Astrocyte (in vitro differentiated cells and primary cell): ENCODE measurements around the gene ABCC10. TPM values are rescaled to one million over a fixed set of nuclear protein-coding genes. Genes with fewer than 3 reads are reported as not detected.
"Not testable (repeated sequence)": the region's sequence is repeated elsewhere in the genome, so short reads cannot be mapped to it uniquely, and the experiment has no call there.

Experiments used
- DNase-seq: peaks from one replicate; pipeline ENCODE4 v3.0.0-alpha.2; 2010; ENCODE audit warnings: low read depth
- FAIRE-seq: peaks from 2 replicates; lab custom pipeline; 2011; peaks lifted over from hg19 to GRCh38; lab: Jason Lieb, UNC
- H2AFZ ChIP-seq: 2 replicates; pipeline ENCODE4 v1.6.0; 2012; ENCODE audit warnings: low read depth, low read length, inconsistent platforms
- H3K27ac ChIP-seq: 2 replicates; pipeline ENCODE4 v1.5.1; 2011; ENCODE audit warnings: low read depth, low read length, inconsistent platforms
- H3K27me3 ChIP-seq: 2 replicates; pipeline ENCODE4 v1.6.0; 2011; ENCODE audit warnings: low read length, inconsistent platforms; ENCODE audit not compliant: insufficient read depth
- H3K36me3 ChIP-seq: 2 replicates; pipeline ENCODE4 v1.5.1; 2011; ENCODE audit warnings: low read length, inconsistent platforms; ENCODE audit not compliant: insufficient read depth
- H3K4me1 ChIP-seq: 2 replicates; pipeline ENCODE4 v1.5.1; 2011; ENCODE audit warnings: low read length, inconsistent platforms; ENCODE audit not compliant: insufficient read depth
- H3K4me2 ChIP-seq: 2 replicates; pipeline ENCODE4 v1.6.0; 2012; ENCODE audit warnings: low read length, inconsistent platforms
- H3K4me3 ChIP-seq: 2 replicates; pipeline ENCODE4 v1.5.1; 2011; ENCODE audit warnings: low read depth, mild to moderate bottlenecking, low read length, inconsistent platforms; ENCODE audit not compliant: insufficient read depth
- H3K79me2 ChIP-seq: 2 replicates; pipeline ENCODE4 v1.6.0; 2012; ENCODE audit warnings: mild to moderate bottlenecking, low read length, inconsistent platforms; ENCODE audit not compliant: insufficient read depth
- H3K9ac ChIP-seq: 2 replicates; pipeline ENCODE4 v1.6.0; 2012; ENCODE audit warnings: mild to moderate bottlenecking, low read length, inconsistent platforms
- H3K9me3 ChIP-seq: 2 replicates; pipeline ENCODE4 v1.5.1; 2012; ENCODE audit warnings: low read depth, mild to moderate bottlenecking, low read length, inconsistent platforms; ENCODE audit not compliant: insufficient read depth
- H4K20me1 ChIP-seq: 2 replicates; pipeline ENCODE4 v1.6.0; 2012; ENCODE audit warnings: low read length, inconsistent platforms; ENCODE audit not compliant: insufficient read depth
- H3K27ac Mint-ChIP-seq: one replicate; pipeline ENCODE4 v1.8.0; 2021; ENCODE audit warnings: mild to moderate bottlenecking, mixed read lengths; ENCODE audit not compliant: unreplicated experiment
- H3K27me3 Mint-ChIP-seq: one replicate; pipeline ENCODE4 v1.8.0; 2021; ENCODE audit warnings: low read depth, mixed read lengths; ENCODE audit not compliant: unreplicated experiment
- H3K36me3 Mint-ChIP-seq: one replicate; pipeline ENCODE4 v1.8.0; 2021; ENCODE audit warnings: low read depth, mixed read lengths; ENCODE audit not compliant: unreplicated experiment
- H3K4me1 Mint-ChIP-seq: one replicate; pipeline ENCODE4 v1.8.0; 2021; ENCODE audit warnings: low read depth, mixed read lengths; ENCODE audit not compliant: unreplicated experiment
- H3K4me3 Mint-ChIP-seq: one replicate; pipeline ENCODE4 v1.8.0; 2021; ENCODE audit warnings: mild to moderate bottlenecking, moderate library complexity, mixed read lengths; ENCODE audit not compliant: unreplicated experiment
- H3K9me3 Mint-ChIP-seq: one replicate; pipeline ENCODE4 v1.8.0; 2021; ENCODE audit warnings: mild to moderate bottlenecking, mixed read lengths; ENCODE audit not compliant: unreplicated experiment
- EZH2 ChIP-seq: IDR thresholded peaks from 2 replicates; pipeline ENCODE4 v1.6.1; 2012; ENCODE audit warnings: mild to moderate bottlenecking, low read length, inconsistent platforms; ENCODE audit not compliant: insufficient read depth
- total RNA-seq: library from RNA; stranded (reverse); gene quantifications from 2 replicates; pipeline ENCODE4 v1.2.1, GENCODE V29; 2021
- TF ChIP-seq, protein P1 (sequence below): IDR thresholded peaks from 2 replicates; pipeline ENCODE4 v1.5.1; 2011; ENCODE audit warnings: low read depth, mild to moderate bottlenecking, inconsistent platforms, low read length, moderate library complexity; ENCODE audit not compliant: insufficient read depth

Gene ABCC10
- total RNA-seq, 1 donor from 2014 or later = 37.2 TPM

DNA sequence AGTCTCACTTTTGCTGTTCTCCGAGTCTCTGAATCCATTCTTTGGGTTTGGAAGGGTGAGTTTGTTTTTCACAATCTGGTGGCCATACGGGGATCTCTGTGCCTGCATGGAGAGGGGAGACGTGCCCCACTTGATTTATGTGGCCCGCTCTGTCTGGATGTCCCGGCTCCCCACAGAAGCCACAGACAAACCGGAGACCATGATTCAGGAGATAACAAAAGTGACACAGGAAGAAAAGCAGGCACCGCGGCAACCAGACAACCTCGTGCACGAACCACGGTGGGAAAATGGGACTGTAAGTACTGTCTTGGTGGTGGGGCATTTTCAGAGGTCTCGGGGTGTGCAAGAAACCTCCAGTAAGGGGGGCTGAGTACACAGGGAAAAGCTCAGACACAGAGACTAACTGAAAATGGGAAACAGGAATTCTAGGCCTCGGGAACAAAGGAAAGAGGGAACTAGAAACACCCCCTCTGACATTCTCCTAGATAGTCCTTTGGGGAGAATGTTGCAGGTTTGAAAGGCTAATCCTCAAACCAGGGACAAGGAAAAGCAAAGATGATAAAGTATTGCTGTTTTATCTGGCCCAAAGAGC lies 35.8 kb upstream of the ABCC10 start:
- FAIRE-seq = no peak
- peaks cover 3% of the 10 kb centered on the region for H3K4me1 ChIP-seq
- H3K79me2 ChIP-seq = no peaks in the 10 kb centered on the region
- no peaks in the 10 kb centered on the region for H4K20me1 ChIP-seq
- H3K9me3 ChIP-seq = no peaks in the 10 kb centered on the region
- Mint-ChIP-seq H3K27me3 (peaks cover 21% of the 10 kb centered on the region), H3K36me3 (no peaks in the 10 kb centered on the region), H3K9me3 (no peaks in the 10 kb centered on the region), H3K4me3 (peak overlapping the region; percentile 37), H3K4me1 (peaks cover 9% of the 10 kb centered on the region), H3K27ac (peak overlapping the region; percentile 70)
- no peak overlapping the region for H3K4me2 ChIP-seq
- peak; percentile 21 for DNase-seq
- peaks cover 2% of the 10 kb centered on the region for H3K27me3 ChIP-seq
- TF ChIP-seq, protein P1, sequence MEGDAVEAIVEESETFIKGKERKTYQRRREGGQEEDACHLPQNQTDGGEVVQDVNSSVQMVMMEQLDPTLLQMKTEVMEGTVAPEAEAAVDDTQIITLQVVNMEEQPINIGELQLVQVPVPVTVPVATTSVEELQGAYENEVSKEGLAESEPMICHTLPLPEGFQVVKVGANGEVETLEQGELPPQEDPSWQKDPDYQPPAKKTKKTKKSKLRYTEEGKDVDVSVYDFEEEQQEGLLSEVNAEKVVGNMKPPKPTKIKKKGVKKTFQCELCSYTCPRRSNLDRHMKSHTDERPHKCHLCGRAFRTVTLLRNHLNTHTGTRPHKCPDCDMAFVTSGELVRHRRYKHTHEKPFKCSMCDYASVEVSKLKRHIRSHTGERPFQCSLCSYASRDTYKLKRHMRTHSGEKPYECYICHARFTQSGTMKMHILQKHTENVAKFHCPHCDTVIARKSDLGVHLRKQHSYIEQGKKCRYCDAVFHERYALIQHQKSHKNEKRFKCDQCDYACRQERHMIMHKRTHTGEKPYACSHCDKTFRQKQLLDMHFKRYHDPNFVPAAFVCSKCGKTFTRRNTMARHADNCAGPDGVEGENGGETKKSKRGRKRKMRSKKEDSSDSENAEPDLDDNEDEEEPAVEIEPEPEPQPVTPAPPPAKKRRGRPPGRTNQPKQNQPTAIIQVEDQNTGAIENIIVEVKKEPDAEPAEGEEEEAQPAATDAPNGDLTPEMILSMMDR = no peak
- TF ChIP-seq EZH2 = no peak
- no peak overlapping the region for H3K4me3 ChIP-seq
- H2AFZ ChIP-seq = no peak overlapping the region
- no peaks in the 10 kb centered on the region for H3K36me3 ChIP-seq
- H3K9ac ChIP-seq = no peak overlapping the region
- no peak overlapping the region for H3K27ac ChIP-seq

- peaks cover 21% of the 10 kb centered on the region for H3K27me3 Mint-ChIP-seq
- H2AFZ ChIP-seq, H3K27me3 ChIP-seq, H3K36me3 ChIP-seq, H3K9ac ChIP-seq, H3K4me3 Mint-ChIP-seq, H3K4me1 Mint-ChIP-seq, H3K79me2 ChIP-seq, H4K20me1 ChIP-seq, H3K9me3 Mint-ChIP-seq, H3K4me1 ChIP-seq, H3K9me3 ChIP-seq, H3K36me3 Mint-ChIP-seq, H3K27ac ChIP-seq, H3K27ac Mint-ChIP-seq, DNase-seq, FAIRE-seq, H3K4me3 ChIP-seq: not testable (repeated sequence)
- peak overlapping the region; percentile 39 for H3K4me2 ChIP-seq
These were observed 34.2 kb upstream of the ABCC10 start for GRCh38 chr6:43393133-43393532.

GRCh38 chr6:43393602-43394001 lies 33.7 kb upstream of the ABCC10 start:
- Histone ChIP-seq H3K4me3 (no peak overlapping the region), H3K79me2 (no peaks in the 10 kb centered on the region), H4K20me1 (no peaks in the 10 kb centered on the region), H3K27me3 (peaks cover 2% of the 10 kb centered on the region), H2AFZ (peak overlapping the region; percentile 56), H3K9ac (no peak overlapping the region), H3K36me3 (no peaks in the 10 kb centered on the region), H3K9me3 (no peaks in the 10 kb centered on the region), H3K27ac (no peak overlapping the region), H3K4me1 (peaks cover 3% of the 10 kb centered on the region), H3K4me2 (peak overlapping the region; percentile 39)
- FAIRE-seq = no peak
- no peak overlapping the region for H3K27ac Mint-ChIP-seq
- H3K4me1 Mint-ChIP-seq = peaks cover 9% of the 10 kb centered on the region
- H3K9me3 Mint-ChIP-seq = no peaks in the 10 kb centered on the region
- no peak overlapping the region for H3K4me3 Mint-ChIP-seq
- TF ChIP-seq, protein P1 = no peak
- TF ChIP-seq EZH2 = no peak
- no peaks in the 10 kb centered on the region for H3K36me3 Mint-ChIP-seq
- DNase-seq = no peak
- H3K27me3 Mint-ChIP-seq = peaks cover 21% of the 10 kb centered on the region
